K562 (cell line): Measurements from ENCODE around the gene ITPR3. TPM values are rescaled to one million over a fixed set of nuclear protein-coding genes. Genes with fewer than 3 reads are reported as not detected.
A peak's percentile ranks its signal among the peaks of the same experiment; 100 is the strongest.

Experiments used
- ATAC-seq: fragments of 200-7000 bp; cut with Tn5 transposase; 3 replicates; pipeline ENCODE4 v1.9.1; 2020; ENCODE audit warnings: moderate library complexity
- BruUV-seq: library from RNA; stranded (reverse); fragments of 400-500 nt; replicated peaks from 2 replicates; lab custom pipeline; 2021; lab: Mats Ljungman, UMichigan
- CTCF ChIA-PET: fragments of 300-600 bp; formaldehyde crosslinking; extraction: SDS; loops from one replicate; lab custom pipeline; 2021; ENCODE audit warnings: low intra/inter-chr PET ratio; lab: Yijun Ruan, JAX
- POLR2A ChIA-PET: fragments of 300-600, 350-650 bp; sonication (Branson Sonifier 250); formaldehyde crosslinking; extraction: SDS; loops from one replicate; lab custom pipeline; 2021; ENCODE audit warnings: antibody characterized with exemption, inconsistent platforms; lab: Yijun Ruan, JAX
- DNase-seq, 4 experiments: peaks; one replicate each; pipeline versions ENCODE4 v3.0.0 to v3.0.0-alpha.2; 2011 to 2018; ENCODE audit warnings: low spot score in 3 of 4, mixed read lengths in 3 of 4; ENCODE audit errors: extremely low read depth in 1 of 4
- FAIRE-seq: peaks from 2 replicates; lab custom pipeline; 2011; peaks lifted over from hg19 to GRCh38; lab: Jason Lieb, UNC
- H2AFZ ChIP-seq: 2 replicates; pipeline ENCODE4 v1.6.0; 2011; ENCODE audit warnings: low read depth, low read length, control low read depth, inconsistent platforms
- H3K27ac ChIP-seq: fragments of 200-600 bp; 3 replicates; pipeline ENCODE4 v1.8.0; 2011; ENCODE audit warnings: low read depth, mild to moderate bottlenecking, control low read depth, inconsistent platforms, low read length, moderate library complexity, mixed read lengths; ENCODE audit errors: extremely low read depth
- H3K27me3 ChIP-seq, 2 experiments: fragments of 300-600 bp in 1 of 2; 2 replicates in 1 of 2; 3 replicates in 1 of 2; pipeline versions ENCODE4 v1.6.0 to v1.8.0; 2011; ENCODE audit warnings: inconsistent platforms in 2 of 2, low read length in 2 of 2, mild to moderate bottlenecking in 1 of 2, mixed read lengths in 1 of 2, moderate library complexity in 1 of 2; ENCODE audit not compliant: control insufficient read depth in 2 of 2, insufficient read depth in 2 of 2
- H3K36me3 ChIP-seq: fragments of 300-600 bp; 3 replicates; pipeline ENCODE4 v1.8.0; 2011; ENCODE audit warnings: mild to moderate bottlenecking, low read length, inconsistent platforms; ENCODE audit not compliant: control insufficient read depth, insufficient read depth
- H3K4me1 ChIP-seq, 2 experiments: fragments of 200-600 bp in 1 of 2; replicated peaks in 1 of 2; 2 replicates in 1 of 2; 3 replicates in 1 of 2; pipeline versions ENCODE4 v1.5.1 to v1.8.0; 2011; ENCODE audit warnings: inconsistent platforms in 2 of 2, low read length in 2 of 2, mild to moderate bottlenecking in 1 of 2, mixed read lengths in 1 of 2, moderate library complexity in 1 of 2; ENCODE audit not compliant: control insufficient read depth in 2 of 2, insufficient read depth in 2 of 2
- H3K4me2 ChIP-seq: 2 replicates; pipeline ENCODE4 v1.6.1; 2011; ENCODE audit warnings: low read length, control low read depth, inconsistent platforms, mixed read lengths; ENCODE audit not compliant: insufficient read depth
- H3K4me3 ChIP-seq: fragments of 200-600 bp; sonication (generic), shearing (Covaris generic); 2 replicates; pipeline ENCODE4 v1.5.1; 2016; ENCODE audit warnings: control low read depth, inconsistent platforms
- H3K79me2 ChIP-seq: fragments of 200-600 bp; 3 replicates; pipeline ENCODE4 v1.8.0; 2011; ENCODE audit warnings: low read length, inconsistent platforms; ENCODE audit not compliant: control insufficient read depth, insufficient read depth
- H3K9ac ChIP-seq, 2 experiments: 2 replicates each; pipeline versions ENCODE4 v1.6.0 to v1.6.1; 2011; ENCODE audit warnings: low read depth in 2 of 2, low read length in 2 of 2, control low read depth in 1 of 2, inconsistent platforms in 1 of 2, mild to moderate bottlenecking in 1 of 2, mixed read lengths in 1 of 2; ENCODE audit not compliant: insufficient read depth in 1 of 2
- H3K9me1 ChIP-seq: one replicate; pipeline ENCODE4 v1.6.0; 2011; ENCODE audit warnings: inconsistent platforms, mild to moderate bottlenecking, low read length, moderate library complexity; ENCODE audit not compliant: control insufficient read depth, insufficient read depth
- H3K9me3 ChIP-seq: replicated peaks from 2 replicates; pipeline ENCODE4 v1.5.1; 2011; ENCODE audit warnings: low read depth, low read length, inconsistent platforms; ENCODE audit not compliant: control insufficient read depth, insufficient read depth
- H4K20me1 ChIP-seq: replicated peaks from 2 replicates; pipeline ENCODE4 v1.6.1; 2011; ENCODE audit warnings: low read length, inconsistent platforms, mixed read lengths; ENCODE audit not compliant: control insufficient read depth, insufficient read depth
- ATF7 ChIP-seq: fragments of 450-650 bp; IDR thresholded peaks from 2 replicates; pipeline ENCODE4 v1.7.1; 2014; ENCODE audit warnings: mild to moderate bottlenecking, moderate library complexity
- EP400 ChIP-seq: fragments of 450-650 bp; IDR thresholded peaks from 2 replicates; pipeline ENCODE4 v1.6.1; 2017; ENCODE audit warnings: antibody characterized with exemption, mild to moderate bottlenecking, moderate library complexity
- KAT2B ChIP-seq: IDR thresholded peaks from one replicate; pipeline ENCODE4 v1.6.1; 2012; ENCODE audit warnings: low read depth, mild to moderate bottlenecking, control low read depth, inconsistent platforms, low read length, moderate library complexity
- MBD2 ChIP-seq: sonication (generic); IDR thresholded peaks from 2 replicates; pipeline ENCODE4 v1.6.1; 2016; ENCODE audit warnings: low read depth, borderline replicate concordance
- MYBL2 ChIP-seq, 2 experiments: fragments of 450-650 bp in 1 of 2; sonication (generic) in 1 of 2; formaldehyde crosslinking in 1 of 2; IDR thresholded peaks; 2 replicates each; pipeline versions ENCODE4 v1.6.1 to v1.8.1; 2017 to 2022; ENCODE audit warnings: borderline replicate concordance in 1 of 2, inconsistent platforms in 1 of 2, low read depth in 1 of 2, mild to moderate bottlenecking in 1 of 2, missing genetic modification reagents in 1 of 2, moderate library complexity in 1 of 2
- POLR2G ChIP-seq: fragments of 200-400 bp; formaldehyde crosslinking; IDR thresholded peaks from 2 replicates; pipeline ENCODE4 v1.6.1; 2017; ENCODE audit warnings: low read depth, mild to moderate bottlenecking, antibody characterized with exemption, low read length, moderate library complexity
- TEAD1 ChIP-seq, 2 experiments: fragments of 450-650 bp in 1 of 2; sonication (generic) in 1 of 2; formaldehyde crosslinking; IDR thresholded peaks; 2 replicates each; pipeline versions ENCODE4 v1.4.0 to v1.8.0; 2020 to 2022; ENCODE audit warnings: mild to moderate bottlenecking in 2 of 2, missing genetic modification reagents in 1 of 2
- TEAD2 ChIP-seq: fragments of 450-650 bp; IDR thresholded peaks from 2 replicates; pipeline ENCODE4 v1.6.1; 2016; ENCODE audit warnings: missing genetic modification characterization, control low read depth, missing compliant biosample characterization
- ZNF518B ChIP-seq: fragments of 250-450 bp; sonication (Bioruptor Pico); IDR thresholded peaks from 2 replicates; pipeline ENCODE4 v1.5.0; 2021; ENCODE audit warnings: mild to moderate bottlenecking, moderate library complexity
- ZNF830 ChIP-seq: fragments of 250-450 bp; sonication (Bioruptor Pico); IDR thresholded peaks from 2 replicates; pipeline ENCODE4 v1.5.0; 2021; ENCODE audit warnings: mild to moderate bottlenecking
- WGBS: fragments of 100-300 bp; shearing (Covaris generic); methylation state at CpG from one replicate; pipeline ENCODE4 v1.1.6; 2016; ENCODE audit warnings: low coverage, mixed read lengths; ENCODE audit not compliant: insufficient coverage; ENCODE audit errors: missing lambda C conversion rate; 5-methylcytosine and 5-hydroxymethylcytosine counted together
- in situ Hi-C: fragments of 300-500 bp; cut with MboI; formaldehyde crosslinking; loops from 4 replicates; pipeline ENCODE4 v1.15.0; 2018; ENCODE audit warnings: inconsistent platforms, mixed read lengths
- intact Hi-C: fragments of 100-400 bp; cut with micrococcal nuclease; formaldehyde crosslinking; loops from 2 replicates; pipeline ENCODE4 v1.14.2; 2022
- polyA plus RNA-seq, 8 experiments: library from polyadenylated mRNA; depleted of rRNA in 4 of 8; stranded (reverse) in 5 of 8; unstranded in 3 of 8; fragments of >200 nt; fragmentation: Nextera tagmentation in 2 of 8; fragmentation: Illumina TruSeq in 1 of 8; extraction: Ambion mirVana in 2 of 8; extraction: Trizol in 1 of 8; gene quantifications; 2 replicates each; pipeline versions ENCODE4 v1.2.1 to v1.2.3, GENCODE V29; 2011 to 2014; ENCODE audit warnings: inconsistent platforms in 1 of 8, missing spikeins in 1 of 8
- total RNA-seq, 7 experiments: library from RNA; depleted of rRNA in 6 of 7; stranded (reverse); fragments of >200 nt in 6 of 7; fragmentation: Illumina TruSeq in 2 of 7; extraction: Trizol in 2 of 7; gene quantifications; 2 replicates each; pipeline versions ENCODE4 v1.2.1 to v1.2.3, GENCODE V29; 2011 to 2021; ENCODE audit warnings: low replicate concordance in 1 of 7
- TF ChIP-seq, protein P1 (sequence below): sonication (generic); formaldehyde crosslinking; IDR thresholded peaks from 2 replicates; pipeline ENCODE4 v1.8.0; 2022; ENCODE audit warnings: mild to moderate bottlenecking, low read depth, missing genetic modification reagents
- TF ChIP-seq, protein P2 (sequence below): fragments of 250-450 bp; sonication (Bioruptor Pico); IDR thresholded peaks from 2 replicates; pipeline ENCODE4 v1.8.0; 2021; ENCODE audit warnings: mild to moderate bottlenecking, moderate library complexity
- TF ChIP-seq, protein P3 (sequence below): sonication (generic); formaldehyde crosslinking; IDR thresholded peaks from 2 replicates; pipeline ENCODE4 v1.8.0; 2022; ENCODE audit warnings: mild to moderate bottlenecking, missing genetic modification reagents

The ITPR3 gene
- total and polyA plus RNA-seq, 9 of the 15 experiments (the other 6 are each of a cell fraction or from before 2014, with no cell fraction given): 0.39 to 35.7 (median 13.2) TPM

DNA sequence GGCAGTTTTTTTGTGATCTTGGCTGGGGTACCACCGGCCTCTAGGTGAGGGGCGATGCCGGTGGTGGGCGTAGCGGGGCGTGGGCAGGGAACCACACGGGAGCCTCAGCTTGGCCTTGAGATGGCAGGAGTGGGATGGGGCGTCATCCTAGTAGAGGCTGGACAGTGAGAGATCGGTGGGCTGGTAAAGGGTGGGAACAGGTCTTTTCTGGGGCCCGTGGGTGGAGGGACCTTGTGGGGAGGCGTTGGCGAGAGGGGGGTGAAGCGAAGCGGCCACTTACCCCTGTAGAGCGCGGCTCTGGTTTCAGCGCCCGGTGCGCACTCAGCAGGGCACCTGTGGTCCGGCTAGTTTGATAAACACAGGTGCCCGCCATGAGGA is 12.0 kb downstream of the ITPR3 start:
- H4K20me1 ChIP-seq: peaks cover 35% of the 10 kb centered on the region
- H3K27me3 ChIP-seq: no peaks in the 10 kb centered on the region
- H3K27ac ChIP-seq: no peak overlapping the region
- peak; percentile 10 for ATAC-seq
- ChIA-PET POLR2A (interaction anchor here (0.7 to 1.2 kb wide), 2 partner anchors 11 to 1530 kb away, joined by 3 to 5 read pairs; no protein-coding TSS in a partner anchor), CTCF (interaction anchor here (0.9 to 1.9 kb wide), 2 partner anchors 43 to 48 kb away, joined by 5 to 6 read pairs; no protein-coding TSS in a partner anchor)
- in situ Hi-C loops (no loop called here), intact Hi-C loops (no loop called here)
- peak overlapping the region in 1 of 2 experiments; percentile 89; a peak in 2 of 4 replicates for H3K9ac ChIP-seq
- no peak overlapping the region; the same call in 1 of the 2 replicates for H2AFZ ChIP-seq
- WGBS: 32% methylated on average over 21 of the region's 21 CpGs
- no peak for FAIRE-seq
- H3K4me2 ChIP-seq: peak overlapping the region; percentile 64
- H3K9me3 ChIP-seq: no peaks in the 10 kb centered on the region
- peaks cover 25% of the 10 kb centered on the region for H3K79me2 ChIP-seq
- peaks cover 11% of the 10 kb centered on the region; the same call in 1 of the 3 replicates for H3K36me3 ChIP-seq
- peaks cover 17 to 27% of the 10 kb centered on the region in 2 experiments; a peak in 4 of 5 replicates for H3K4me1 ChIP-seq
- H3K4me3 ChIP-seq: peak overlapping the region; percentile 42
- H3K9me1 ChIP-seq: peaks cover 22% of the 10 kb centered on the region
- DNase-seq: no peak
- no TSS peak for BruUV-seq
- TF ChIP-seq EP400 (no peak), TEAD2 (tag) (no peak), MBD2 (no peak), ZNF518B (no peak), POLR2G (peak; percentile 49; the same call in 1 of the 2 replicates), TEAD1 (CRISPR knock-in tag; IDR thresholded peaks at IDR 0.05) (0 out of 4 replicates have a peak, but pooled peaks of 1 of the 2 experiments have one; percentile 2), ZNF830 (CRISPR knock-in tag) (no peak), ATF7 (no peak), KAT2B (no peak), MYBL2 (IDR thresholded peaks at IDR 0.05; ENCODE audit: low read depth) (no peak), MYBL2 (CRISPR knock-in tag; IDR thresholded peaks at IDR 0.05; ENCODE audit: borderline replicate concordance) (no peak)
- TF ChIP-seq, protein P1, sequence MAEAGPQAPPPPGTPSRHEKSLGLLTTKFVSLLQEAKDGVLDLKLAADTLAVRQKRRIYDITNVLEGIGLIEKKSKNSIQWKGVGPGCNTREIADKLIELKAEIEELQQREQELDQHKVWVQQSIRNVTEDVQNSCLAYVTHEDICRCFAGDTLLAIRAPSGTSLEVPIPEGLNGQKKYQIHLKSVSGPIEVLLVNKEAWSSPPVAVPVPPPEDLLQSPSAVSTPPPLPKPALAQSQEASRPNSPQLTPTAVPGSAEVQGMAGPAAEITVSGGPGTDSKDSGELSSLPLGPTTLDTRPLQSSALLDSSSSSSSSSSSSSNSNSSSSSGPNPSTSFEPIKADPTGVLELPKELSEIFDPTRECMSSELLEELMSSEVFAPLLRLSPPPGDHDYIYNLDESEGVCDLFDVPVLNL (CRISPR knock-in tag): no peak
- TF ChIP-seq, protein P2, sequence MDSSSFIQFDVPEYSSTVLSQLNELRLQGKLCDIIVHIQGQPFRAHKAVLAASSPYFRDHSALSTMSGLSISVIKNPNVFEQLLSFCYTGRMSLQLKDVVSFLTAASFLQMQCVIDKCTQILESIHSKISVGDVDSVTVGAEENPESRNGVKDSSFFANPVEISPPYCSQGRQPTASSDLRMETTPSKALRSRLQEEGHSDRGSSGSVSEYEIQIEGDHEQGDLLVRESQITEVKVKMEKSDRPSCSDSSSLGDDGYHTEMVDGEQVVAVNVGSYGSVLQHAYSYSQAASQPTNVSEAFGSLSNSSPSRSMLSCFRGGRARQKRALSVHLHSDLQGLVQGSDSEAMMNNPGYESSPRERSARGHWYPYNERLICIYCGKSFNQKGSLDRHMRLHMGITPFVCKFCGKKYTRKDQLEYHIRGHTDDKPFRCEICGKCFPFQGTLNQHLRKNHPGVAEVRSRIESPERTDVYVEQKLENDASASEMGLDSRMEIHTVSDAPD (CRISPR knock-in tag): no peak
- TF ChIP-seq, protein P3, sequence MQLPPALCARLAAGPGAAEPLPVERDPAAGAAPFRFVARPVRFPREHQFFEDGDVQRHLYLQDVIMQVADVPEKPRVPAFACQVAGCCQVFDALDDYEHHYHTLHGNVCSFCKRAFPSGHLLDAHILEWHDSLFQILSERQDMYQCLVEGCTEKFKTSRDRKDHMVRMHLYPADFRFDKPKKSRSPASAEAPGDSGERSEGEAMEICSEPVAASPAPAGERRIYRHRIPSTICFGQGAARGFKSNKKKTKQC (CRISPR knock-in tag): peak; percentile 28; the same call in 1 of the 2 replicates
